ENCODE data around the gene GRK4.

DNA sequence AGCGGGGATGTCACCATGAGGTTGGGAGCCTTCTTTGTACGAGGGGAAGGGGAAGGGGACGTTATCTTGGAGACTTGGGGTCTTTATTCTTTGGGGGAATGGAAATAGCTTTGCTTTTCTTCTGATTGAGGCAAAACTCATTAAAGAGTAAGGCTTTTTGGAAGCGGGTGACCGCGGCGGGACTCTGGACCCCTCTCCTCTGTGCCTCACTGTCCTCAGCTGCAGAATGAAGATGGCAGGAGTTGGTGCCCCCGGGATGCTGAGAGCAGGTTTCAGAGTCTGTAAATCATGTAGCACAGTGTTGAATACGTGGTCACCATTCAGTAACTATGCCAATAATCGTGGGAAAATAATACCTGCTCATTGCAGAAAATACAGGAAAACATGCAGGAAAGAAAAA is 78.9 kb downstream of the GRK4 start:
- no peak for TF ChIP-seq EP300 (IDR thresholded peaks at IDR 0.05)
- TF ChIP-seq, protein P1, sequence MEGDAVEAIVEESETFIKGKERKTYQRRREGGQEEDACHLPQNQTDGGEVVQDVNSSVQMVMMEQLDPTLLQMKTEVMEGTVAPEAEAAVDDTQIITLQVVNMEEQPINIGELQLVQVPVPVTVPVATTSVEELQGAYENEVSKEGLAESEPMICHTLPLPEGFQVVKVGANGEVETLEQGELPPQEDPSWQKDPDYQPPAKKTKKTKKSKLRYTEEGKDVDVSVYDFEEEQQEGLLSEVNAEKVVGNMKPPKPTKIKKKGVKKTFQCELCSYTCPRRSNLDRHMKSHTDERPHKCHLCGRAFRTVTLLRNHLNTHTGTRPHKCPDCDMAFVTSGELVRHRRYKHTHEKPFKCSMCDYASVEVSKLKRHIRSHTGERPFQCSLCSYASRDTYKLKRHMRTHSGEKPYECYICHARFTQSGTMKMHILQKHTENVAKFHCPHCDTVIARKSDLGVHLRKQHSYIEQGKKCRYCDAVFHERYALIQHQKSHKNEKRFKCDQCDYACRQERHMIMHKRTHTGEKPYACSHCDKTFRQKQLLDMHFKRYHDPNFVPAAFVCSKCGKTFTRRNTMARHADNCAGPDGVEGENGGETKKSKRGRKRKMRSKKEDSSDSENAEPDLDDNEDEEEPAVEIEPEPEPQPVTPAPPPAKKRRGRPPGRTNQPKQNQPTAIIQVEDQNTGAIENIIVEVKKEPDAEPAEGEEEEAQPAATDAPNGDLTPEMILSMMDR (IDR thresholded peaks at IDR 0.05): no peak
